HG03060 (cell line): ENCODE results near the gene DCTN5.
"Not testable (repeated sequence)": the region's sequence is repeated elsewhere in the genome, so short reads cannot be mapped to it uniquely, and the experiment has no call there.

Experiments
- ATAC-seq: cut with Tn5 transposase; IDR thresholded peaks from one replicate; pipeline ENCODE4 v1.9.1; 2021; ENCODE audit warnings: low read depth, moderate number of reproducible peaks; ENCODE audit not compliant: unreplicated experiment

DCTN5 gene

GRCh38 chr16:23691483-23692189, 50.4 kb downstream of the DCTN5 start:
- no peak for ATAC-seq

GRCh38 chr16:23692190-23692837, 51.0 kb downstream of the DCTN5 start:
- ATAC-seq = no peak

- no peak for ATAC-seq
These were observed 53.0 kb downstream of the DCTN5 start for GRCh38 chr16:23694265-23694643.

GRCh38 chr16:23694644-23695373, 53.5 kb downstream of the DCTN5 start:
- ATAC-seq = no peak

DNA sequence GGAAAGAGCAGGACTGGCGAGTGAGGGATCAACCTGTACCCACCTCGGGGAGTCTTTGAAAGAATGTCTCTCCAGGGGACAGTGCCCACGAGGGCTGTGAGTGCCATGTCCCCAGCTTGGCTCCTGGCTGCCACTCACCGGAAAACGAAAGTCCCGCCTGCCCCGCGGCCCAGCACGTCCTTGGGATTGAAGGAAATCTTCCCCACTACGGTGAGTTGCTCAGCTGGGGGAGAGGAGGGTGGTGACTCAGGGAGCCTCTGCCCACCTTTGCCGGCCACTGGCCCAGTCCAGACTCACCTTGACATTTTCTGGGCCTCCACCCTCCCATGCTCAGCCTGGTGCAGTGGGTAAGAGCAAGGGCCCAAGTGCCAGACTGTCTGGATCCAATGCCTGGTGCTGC, 54.5 kb downstream of the DCTN5 start:
- ATAC-seq = no peak

DNA sequence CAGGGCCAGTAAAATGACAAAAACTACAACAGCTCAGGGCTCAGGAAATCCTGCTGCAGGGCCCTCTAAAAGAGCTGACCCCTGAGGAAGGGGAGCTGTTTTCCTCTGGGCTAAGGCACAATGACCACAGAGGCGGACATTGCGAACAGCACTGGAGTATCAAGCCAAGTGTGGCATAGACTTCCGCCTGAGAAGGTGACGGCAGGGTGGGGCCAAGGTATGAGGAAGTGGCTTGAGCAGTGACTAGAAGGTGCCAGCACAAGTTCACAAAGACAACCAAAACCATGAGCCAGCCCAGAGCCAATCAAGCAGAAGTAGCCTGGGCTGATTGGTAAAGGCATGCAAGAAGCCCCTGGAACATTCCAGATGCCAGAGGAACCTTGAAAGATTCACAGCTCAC, 57.8 kb downstream of the DCTN5 start:
- ATAC-seq = no peak

DNA sequence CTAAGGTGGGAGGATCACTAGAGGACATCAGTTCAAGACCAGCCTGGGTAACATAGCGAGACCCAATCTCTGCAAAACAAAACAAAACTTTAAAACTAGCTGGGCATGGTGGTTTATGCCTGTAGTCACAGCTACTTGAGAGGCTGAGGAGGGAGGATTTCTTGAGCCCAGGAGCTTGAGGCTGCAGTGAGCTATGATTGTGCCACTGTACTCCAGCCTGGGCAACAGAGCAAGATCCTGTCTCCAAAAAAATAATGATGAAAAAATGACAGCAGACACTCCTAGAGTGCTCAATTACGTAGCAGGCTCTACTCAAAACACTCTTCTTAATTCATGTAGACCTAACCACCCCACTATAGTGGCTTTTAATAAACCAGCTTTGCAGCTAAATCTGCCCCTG, 58.8 kb downstream of the DCTN5 start:
- no peak for ATAC-seq

- ATAC-seq = no peak
These were observed 59.2 kb downstream of the DCTN5 start for GRCh38 chr16:23700509-23700908.

GRCh38 chr16:23701045-23701444, 59.8 kb downstream of the DCTN5 start:
- ATAC-seq = no peak

DNA sequence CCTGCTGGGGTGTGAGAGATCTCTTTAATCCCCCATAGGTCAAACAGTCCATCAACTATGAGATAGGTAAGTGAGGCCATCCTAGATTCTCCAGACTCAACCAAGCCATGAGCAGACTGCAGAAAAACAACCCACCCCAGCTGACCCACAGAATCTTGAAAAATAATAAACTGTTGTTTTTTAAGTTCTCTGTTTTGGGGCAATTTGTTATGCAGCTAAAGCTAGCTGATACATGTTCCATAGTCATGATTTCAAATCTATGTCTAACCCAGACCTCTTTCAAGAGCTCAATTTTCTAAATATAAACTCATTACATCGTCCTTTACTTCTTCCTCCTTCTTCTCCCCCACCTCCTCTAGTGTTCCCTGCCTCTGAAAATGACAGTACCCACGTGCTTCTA, 61.7 kb downstream of the DCTN5 start:
- ATAC-seq = no peak

DNA sequence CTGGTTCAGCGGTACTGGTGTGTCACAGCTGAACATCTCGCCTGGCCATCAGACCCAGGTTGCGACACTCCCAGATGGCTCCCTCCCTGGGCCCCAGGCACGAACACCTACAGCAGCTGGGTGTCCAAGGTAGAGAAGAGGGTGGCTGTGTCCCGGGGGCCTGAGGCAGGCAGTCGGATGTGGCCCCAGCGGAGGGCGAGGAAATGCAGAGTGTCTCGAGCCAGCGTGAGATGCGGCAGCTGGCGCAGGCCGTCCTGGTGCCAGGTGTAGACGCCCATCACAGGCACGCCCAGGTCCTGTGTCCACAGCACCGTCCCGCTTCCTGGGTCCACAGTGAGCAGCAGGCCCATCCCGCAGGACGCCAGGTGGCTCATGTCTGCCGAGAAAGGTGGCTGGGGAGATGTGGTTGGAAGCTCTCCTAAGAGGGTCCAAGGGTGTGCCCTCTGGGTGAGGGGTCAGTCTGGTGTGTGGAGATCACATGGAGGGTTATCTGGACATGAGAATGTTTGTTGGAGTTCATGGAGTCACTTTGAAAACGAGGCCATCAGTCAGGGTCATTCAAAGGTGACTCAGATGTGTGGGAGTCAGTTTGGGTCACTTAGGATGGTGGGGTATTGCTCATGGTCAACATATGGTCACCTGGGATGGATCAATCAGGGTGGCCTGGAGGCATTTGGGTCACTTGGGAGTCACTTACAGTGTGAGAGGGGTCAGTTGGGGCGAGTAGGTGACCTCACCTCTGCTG, 63.7 kb downstream of the DCTN5 start:
- no peak for ATAC-seq

GRCh38 chr16:23705517-23705902, 64.2 kb downstream of the DCTN5 start:
- no peak for ATAC-seq

- ATAC-seq = no peak
These were observed 65.2 kb downstream of the DCTN5 start for GRCh38 chr16:23706439-23706838.

- no peak for ATAC-seq
These were observed 68.3 kb downstream of the DCTN5 start for GRCh38 chr16:23709536-23709935.

GRCh38 chr16:23710008-23710407, 68.7 kb downstream of the DCTN5 start:
- ATAC-seq = no peak

DNA sequence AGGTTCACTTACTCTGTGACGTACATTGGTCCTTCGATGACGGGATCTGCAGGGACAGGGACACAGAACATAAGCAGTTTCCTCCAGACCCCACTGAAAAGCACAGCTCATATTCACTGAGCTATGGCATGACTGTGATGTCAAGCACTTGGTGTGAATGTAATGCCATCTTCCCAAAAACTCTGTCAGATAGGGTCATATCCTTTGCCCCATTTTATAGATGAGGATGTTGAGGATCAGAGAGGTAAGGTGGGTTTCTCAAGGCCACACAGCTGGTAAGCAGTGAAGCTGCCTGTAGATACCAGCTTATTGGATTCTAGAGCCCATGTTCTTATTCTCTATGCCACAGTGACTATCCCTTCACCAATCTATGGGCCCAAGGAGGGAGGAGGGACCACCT, 69.2 kb downstream of the DCTN5 start:
- no peak for ATAC-seq

DNA sequence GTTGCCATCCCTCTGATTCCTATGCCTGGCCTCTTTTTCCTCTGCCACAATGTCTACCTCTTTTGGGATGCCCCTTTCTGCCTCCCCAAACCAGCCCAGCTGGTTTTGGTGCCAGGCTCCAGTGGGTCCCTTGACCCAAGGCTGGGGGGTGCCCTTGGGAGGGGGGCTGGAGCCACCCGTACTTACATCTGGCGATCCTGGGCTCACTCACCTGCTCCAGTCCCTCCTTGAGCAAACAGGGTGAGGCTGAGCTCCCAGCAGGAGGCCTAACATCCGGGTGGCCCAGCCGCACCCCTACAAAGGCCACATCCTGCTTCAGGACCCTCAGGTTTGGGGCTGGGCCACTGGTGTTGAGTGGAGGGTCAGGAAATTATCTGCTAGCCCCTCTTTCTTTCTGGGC, 70.5 kb downstream of the DCTN5 start:
- no peak for ATAC-seq

DNA sequence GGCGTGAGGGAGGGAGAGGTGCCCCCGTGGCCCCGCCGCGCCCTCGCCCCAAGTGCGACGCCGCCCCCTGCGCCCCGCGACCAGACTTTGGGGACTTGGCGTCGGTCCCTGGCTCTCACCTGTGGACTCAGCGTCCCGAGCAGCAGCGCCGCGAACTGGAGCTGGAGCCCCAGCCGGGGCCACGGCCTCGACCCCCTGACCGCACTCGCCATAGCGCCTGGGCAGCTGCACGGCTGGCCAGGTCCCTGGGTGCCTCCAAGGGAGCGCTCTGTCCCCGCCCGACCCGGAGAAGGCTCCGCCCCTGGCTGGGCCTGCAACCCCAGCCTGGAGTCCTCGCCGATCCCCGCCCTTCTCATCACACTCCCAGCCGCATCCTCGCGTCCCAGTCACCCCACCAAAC, 71.7 kb downstream of the DCTN5 start, which contains the start of gene ERN2:
Gene ERN2, minus strand, starts transcription at position 247 of the 400 bp plus-strand sequence. Its CDS starts 35 bp downstream, at position 212.
- no peak for ATAC-seq

- no peak for ATAC-seq
These were observed 75.2 kb downstream of the DCTN5 start for GRCh38 chr16:23716484-23716883.

GRCh38 chr16:23722613-23723240, 81.5 kb downstream of the DCTN5 start:
- not testable (repeated sequence) for ATAC-seq
